Progenitor cell of endocrine pancreas (in vitro differentiated cells): Measurements from ENCODE around the gene EXD1. TPM values are rescaled to one million over a fixed set of nuclear protein-coding genes. Genes with fewer than 3 reads are reported as not detected.

Experiments used
- DNase-seq: peaks from one replicate; pipeline ENCODE4 v3.0.0; 2021; ENCODE audit warnings: low spot score; ENCODE audit not compliant: unreplicated experiment
- H3K27ac Mint-ChIP-seq: 2 replicates; pipeline ENCODE4 v1.8.0; 2021; ENCODE audit warnings: mild to moderate bottlenecking, moderate library complexity, mixed read lengths
- H3K27me3 Mint-ChIP-seq: 2 replicates; pipeline ENCODE4 v1.8.0; 2021; ENCODE audit warnings: mixed read lengths
- H3K36me3 Mint-ChIP-seq: 2 replicates; pipeline ENCODE4 v1.8.0; 2022; ENCODE audit warnings: mixed read lengths; ENCODE audit not compliant: insufficient read depth
- H3K4me1 Mint-ChIP-seq: 2 replicates; pipeline ENCODE4 v1.8.0; 2021; ENCODE audit warnings: low read depth, mixed read lengths
- H3K4me3 Mint-ChIP-seq: 2 replicates; pipeline ENCODE4 v1.8.0; 2021; ENCODE audit warnings: low read depth, mild to moderate bottlenecking, moderate library complexity, mixed read lengths
- H3K9me3 Mint-ChIP-seq: 2 replicates; pipeline ENCODE4 v1.8.0; 2021; ENCODE audit warnings: low read depth, mixed read lengths
- CTCF ChIP-seq: fragments of 200-600 bp; sonication (generic); IDR thresholded peaks from one replicate; pipeline ENCODE4 v1.5.0; 2021; ENCODE audit warnings: antibody characterized with exemption, mild to moderate bottlenecking; ENCODE audit not compliant: unreplicated experiment
- total RNA-seq: library from RNA; stranded (reverse); gene quantifications from 2 replicates; pipeline ENCODE4 v1.2.1, GENCODE V29; 2021

EXD1 gene
- total RNA-seq, 1 donor from 2014 or later = not detected

GRCh38 chr15:41133454-41133853 is 97.1 kb downstream of the EXD1 start:
- DNase-seq = no peak
- TF ChIP-seq CTCF = no peak
- Mint-ChIP-seq H3K27me3 (peaks cover 3% of the 10 kb centered on the region), H3K27ac (no peak overlapping the region), H3K9me3 (no peaks in the 10 kb centered on the region), H3K4me1 (peaks cover 3% of the 10 kb centered on the region), H3K36me3 (no peaks in the 10 kb centered on the region), H3K4me3 (no peak overlapping the region)

Other genes with a start within 250 kb of the EXD1 start
- 25.9 and 28.1 TPM in 2 replicates for gene INO80, start 114.5 kb downstream of the EXD1 start, total RNA-seq
- 89.3 and 89.6 TPM in 2 replicates for gene CHP1, start 511 bp upstream of the EXD1 start, total RNA-seq
- 9.5 and 9.7 TPM in 2 replicates for gene OIP5, start 101.8 kb upstream of the EXD1 start, total RNA-seq
- gene NUSAP1, start 102.1 kb upstream of the EXD1 start, total RNA-seq = 63.9 and 69.2 TPM in 2 replicates
- 13.0 and 13.2 TPM in 2 replicates for gene NDUFAF1, start 171.7 kb upstream of the EXD1 start, total RNA-seq
- 58.7 and 59.1 TPM in 2 replicates for gene RTF1, start 186.3 kb upstream of the EXD1 start, total RNA-seq